GM12878 (cell line): ENCODE data around the gene MYO1E. TPM values are rescaled to one million over a fixed set of nuclear protein-coding genes. Genes with fewer than 3 reads are reported as not detected.

ENCODE experiments used
- CBX3 ChIP-seq: fragments of 200-600 bp; sonication (generic); IDR thresholded peaks from 2 replicates; pipeline ENCODE4 v1.6.1; 2016; ENCODE audit warnings: low read depth, borderline replicate concordance
- CHD2 ChIP-seq: IDR thresholded peaks from 2 replicates; pipeline ENCODE4 v1.6.1; 2011; ENCODE audit warnings: low read depth, low read length, improper control_type of control experiment, borderline replicate concordance
- EED ChIP-seq: sonication (generic); IDR thresholded peaks from 2 replicates; pipeline ENCODE4 v1.6.1; 2016; ENCODE audit warnings: antibody characterized with exemption, low read depth
- ESRRA ChIP-seq: IDR thresholded peaks from 2 replicates; pipeline ENCODE4 v1.6.1; 2012; ENCODE audit warnings: mild to moderate bottlenecking, low read length, improper control_type of control experiment
- IKZF1 ChIP-seq: fragments of 450-650 bp; conservative IDR thresholded peaks from 2 replicates; pipeline ENCODE4 v1.6.1; 2017; ENCODE audit warnings: antibody characterized with exemption, mild to moderate bottlenecking
- IRF4 ChIP-seq: IDR thresholded peaks from 2 replicates; pipeline ENCODE4 v1.6.1; 2011; ENCODE audit warnings: low read depth, low read length
- JUNB ChIP-seq: IDR thresholded peaks from 2 replicates; pipeline ENCODE4 v1.6.1; 2016; ENCODE audit warnings: antibody characterized with exemption, mild to moderate bottlenecking
- MAX ChIP-seq: IDR thresholded peaks from 2 replicates; pipeline ENCODE4 v1.6.1; 2012; ENCODE audit warnings: low read depth, low read length, improper control_type of control experiment
- MXI1 ChIP-seq: fragments of 150-350 bp; IDR thresholded peaks from 2 replicates; pipeline ENCODE4 v1.6.1; 2011; ENCODE audit warnings: low read depth, mild to moderate bottlenecking, inconsistent platforms, low read length, improper control_type of control experiment
- NFIC ChIP-seq: IDR thresholded peaks from 2 replicates; pipeline ENCODE4 v1.6.1; 2012; ENCODE audit warnings: low read depth, mild to moderate bottlenecking, inconsistent platforms, low read length, moderate library complexity
- NFYA ChIP-seq: IDR thresholded peaks from 2 replicates; pipeline ENCODE4 v1.6.1; 2011; ENCODE audit warnings: low read depth, mild to moderate bottlenecking, low read length, improper control_type of control experiment, borderline replicate concordance
- NR2C1 ChIP-seq: fragments of 450-650 bp; IDR thresholded peaks from 2 replicates; pipeline ENCODE4 v1.6.1; 2017; ENCODE audit warnings: antibody characterized with exemption, mild to moderate bottlenecking, moderate library complexity
- NRF1 ChIP-seq: conservative IDR thresholded peaks from 2 replicates; pipeline ENCODE4 v1.6.1; 2011; ENCODE audit warnings: mild to moderate bottlenecking, low read depth, low read length, improper control_type of control experiment
- RUNX3 ChIP-seq: IDR thresholded peaks from 2 replicates; pipeline ENCODE4 v1.6.1; 2012; ENCODE audit warnings: low read length, inconsistent platforms
- SMAD5 ChIP-seq: IDR thresholded peaks from 2 replicates; pipeline ENCODE4 v1.6.1; 2016; ENCODE audit warnings: antibody characterized with exemption, low read depth
- SMARCA5 ChIP-seq: fragments of 450-650 bp; IDR thresholded peaks from 2 replicates; pipeline ENCODE4 v1.6.1; 2017; ENCODE audit warnings: mild to moderate bottlenecking
- TCF3 ChIP-seq: IDR thresholded peaks from 2 replicates; pipeline ENCODE4 v1.6.1; 2012; ENCODE audit warnings: low read depth, mild to moderate bottlenecking, low read length, borderline replicate concordance; ENCODE audit not compliant: insufficient read depth
- ZBTB33 ChIP-seq: fragments of 450-650 bp; IDR thresholded peaks from 2 replicates; pipeline ENCODE4 v1.6.1; 2017; ENCODE audit warnings: mild to moderate bottlenecking
- ZNF687 ChIP-seq: fragments of 450-650 bp; IDR thresholded peaks from 2 replicates; pipeline ENCODE4 v1.6.1; 2017; ENCODE audit warnings: mild to moderate bottlenecking, moderate library complexity
- polyA plus RNA-seq, 11 experiments: library from polyadenylated mRNA; depleted of rRNA in 4 of 11; unstranded in 6 of 11; stranded (reverse) in 5 of 11; fragments of >200 nt; fragmentation: Nextera tagmentation in 4 of 11; fragmentation: Illumina TruSeq in 1 of 11; extraction: Ambion mirVana in 4 of 11; extraction: Trizol in 1 of 11; gene quantifications; 1 replicate in 1 of 11; 2 replicates in 10 of 11; pipeline versions ENCODE4 v1.2.1 to v1.2.3, GENCODE V29; 2011 to 2016; ENCODE audit warnings: inconsistent platforms in 2 of 11, missing spikeins in 2 of 11, low read depth in 1 of 11
- total RNA-seq, 4 experiments: library from RNA; depleted of rRNA in 3 of 4; stranded (reverse); fragments of >200 nt in 3 of 4; fragmentation: Illumina TruSeq in 1 of 4; extraction: Trizol in 1 of 4; gene quantifications; 2 replicates each; pipeline versions ENCODE4 v1.2.1 to v1.2.3, GENCODE V29; 2013 to 2021
- TF ChIP-seq, protein P1 (sequence below): fragments of 450-650 bp; IDR thresholded peaks from 2 replicates; pipeline ENCODE4 v1.6.1; 2017; ENCODE audit warnings: low read depth, mild to moderate bottlenecking, moderate library complexity

MYO1E gene
- total and polyA plus RNA-seq, 10 of the 15 experiments (the other 5 are each of a cell fraction or from before 2014, with no cell fraction given): 10.3 to 266 (median 64.9) TPM

DNA sequence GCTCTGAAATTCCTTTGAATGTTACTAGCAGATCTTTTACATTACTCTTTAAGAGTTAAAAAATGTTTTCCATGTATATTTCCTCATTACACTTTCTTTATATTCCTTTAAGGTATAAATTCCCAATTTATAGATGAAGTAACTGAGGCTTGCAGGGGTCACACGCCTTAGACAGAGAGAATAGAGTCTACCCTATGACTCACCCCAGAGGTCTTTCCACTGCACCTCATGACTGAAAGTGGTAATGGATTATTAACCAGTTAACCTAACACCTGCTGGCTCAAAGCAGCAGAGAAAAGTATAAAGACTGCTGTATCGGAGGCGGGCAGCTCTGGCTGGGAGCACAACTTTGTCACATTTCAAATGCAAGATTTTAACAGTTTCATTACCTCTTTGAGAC is 128.3 kb downstream of the MYO1E start (continued):
- TF ChIP-seq IKZF1 (peak; percentile 66), TCF3 (0 out of 2 replicates have a peak, but pooled peaks have one; percentile 40), SMARCA5 (peak; percentile 60; the same call in 1 of the 2 replicates), MXI1 (0 out of 2 replicates have a peak, but pooled peaks have one; percentile 45), SMAD5 (no peak), MAX (0 out of 2 replicates have a peak, but pooled peaks have one; percentile 32), NRF1 (no peak), NR2C1 (peak; percentile 24; the same call in 1 of the 2 replicates), EED (0 out of 2 replicates have a peak, but pooled peaks have one; percentile 33), CHD2 (peak; percentile 58; the same call in 1 of the 2 replicates), CBX3 (no peak), ESRRA (peak; percentile 71; the same call in 1 of the 2 replicates), JUNB (peak; percentile 76), IRF4 (0 out of 2 replicates have a peak, but pooled peaks have one; percentile 49), ZNF687 (0 out of 2 replicates have a peak, but pooled peaks have one; percentile 65), NFYA (no peak), NFIC (no peak; the same call in 1 of the 2 replicates), RUNX3 (peak; percentile 67), ZBTB33 (no peak)
- TF ChIP-seq, protein P1, sequence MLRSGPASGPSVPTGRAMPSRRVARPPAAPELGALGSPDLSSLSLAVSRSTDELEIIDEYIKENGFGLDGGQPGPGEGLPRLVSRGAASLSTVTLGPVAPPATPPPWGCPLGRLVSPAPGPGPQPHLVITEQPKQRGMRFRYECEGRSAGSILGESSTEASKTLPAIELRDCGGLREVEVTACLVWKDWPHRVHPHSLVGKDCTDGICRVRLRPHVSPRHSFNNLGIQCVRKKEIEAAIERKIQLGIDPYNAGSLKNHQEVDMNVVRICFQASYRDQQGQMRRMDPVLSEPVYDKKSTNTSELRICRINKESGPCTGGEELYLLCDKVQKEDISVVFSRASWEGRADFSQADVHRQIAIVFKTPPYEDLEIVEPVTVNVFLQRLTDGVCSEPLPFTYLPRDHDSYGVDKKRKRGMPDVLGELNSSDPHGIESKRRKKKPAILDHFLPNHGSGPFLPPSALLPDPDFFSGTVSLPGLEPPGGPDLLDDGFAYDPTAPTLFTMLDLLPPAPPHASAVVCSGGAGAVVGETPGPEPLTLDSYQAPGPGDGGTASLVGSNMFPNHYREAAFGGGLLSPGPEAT: peak; percentile 70; the same call in 1 of the 2 replicates
